GM21723 (cell line): ENCODE measurements around the gene SLC26A11.
"Not testable (repeated sequence)": the region's sequence is repeated elsewhere in the genome, so short reads cannot be mapped to it uniquely, and the experiment has no call there.

Source experiments
- ATAC-seq: cut with Tn5 transposase; IDR thresholded peaks from one replicate; pipeline ENCODE4 v1.9.1; 2021; ENCODE audit warnings: mild to moderate bottlenecking, moderate library complexity; ENCODE audit not compliant: unreplicated experiment

Gene SLC26A11

DNA sequence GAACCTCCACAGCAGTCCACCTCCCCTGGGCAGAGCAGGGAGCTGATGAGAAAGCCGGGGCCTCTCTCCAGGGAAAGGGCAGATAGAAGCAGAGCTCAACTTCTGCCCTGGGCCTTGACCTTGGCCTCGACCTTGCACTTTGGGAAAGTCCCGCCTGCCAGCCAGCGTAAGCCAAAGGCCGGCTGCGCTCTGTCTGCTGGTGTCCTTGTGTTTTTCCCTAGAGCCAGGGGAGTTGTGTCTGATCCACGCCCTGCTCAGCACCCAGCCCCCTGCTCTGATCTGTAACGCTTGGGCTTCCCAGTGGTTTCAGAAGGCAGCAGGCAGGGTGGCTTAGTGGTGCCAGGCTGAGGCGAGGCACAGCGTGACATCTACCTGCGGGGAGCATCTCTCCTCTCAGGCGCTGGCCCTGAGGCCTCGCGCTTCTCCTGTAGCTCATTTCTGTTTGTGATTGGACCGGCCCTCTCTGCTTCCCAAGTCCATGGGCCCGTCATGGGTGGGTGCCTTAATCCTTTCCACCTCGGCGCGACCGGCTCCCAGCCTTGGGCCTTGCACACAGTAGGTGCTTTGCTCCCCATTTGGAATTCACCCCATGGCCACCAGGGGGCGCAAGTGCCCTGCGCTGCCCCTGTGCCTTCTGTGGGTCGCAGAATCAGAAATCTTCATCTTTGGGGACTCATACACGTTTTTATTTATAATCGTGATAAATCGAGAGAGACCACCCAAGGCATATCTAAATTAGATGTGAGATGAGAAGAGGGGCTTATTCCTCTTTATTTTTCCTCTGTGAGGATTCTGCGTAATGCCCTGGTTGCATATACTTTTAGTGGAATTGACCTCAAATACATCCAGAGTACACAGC is 24.3 kb upstream of the SLC26A11 start:
- no peak for ATAC-seq

DNA sequence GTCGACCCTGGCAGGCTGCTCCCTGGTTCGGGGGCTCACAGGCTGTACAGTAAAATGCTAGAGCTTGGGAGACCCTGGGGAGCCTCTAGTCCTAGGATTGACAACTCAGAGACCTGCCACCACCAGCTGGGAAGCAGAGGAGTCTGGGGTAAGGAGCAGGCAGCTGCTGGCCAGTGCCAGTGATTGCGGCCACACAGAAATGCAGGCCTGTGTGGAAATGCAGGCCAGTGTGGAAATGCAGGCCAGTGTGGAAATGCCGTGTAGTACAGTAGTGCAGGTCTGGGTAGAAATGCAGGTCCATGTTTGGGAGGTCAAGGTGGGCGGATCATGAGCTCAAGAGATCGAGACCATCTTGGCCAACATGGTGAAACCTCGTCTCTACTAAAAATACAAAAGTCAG is 23.6 kb upstream of the SLC26A11 start:
- no peak for ATAC-seq

DNA sequence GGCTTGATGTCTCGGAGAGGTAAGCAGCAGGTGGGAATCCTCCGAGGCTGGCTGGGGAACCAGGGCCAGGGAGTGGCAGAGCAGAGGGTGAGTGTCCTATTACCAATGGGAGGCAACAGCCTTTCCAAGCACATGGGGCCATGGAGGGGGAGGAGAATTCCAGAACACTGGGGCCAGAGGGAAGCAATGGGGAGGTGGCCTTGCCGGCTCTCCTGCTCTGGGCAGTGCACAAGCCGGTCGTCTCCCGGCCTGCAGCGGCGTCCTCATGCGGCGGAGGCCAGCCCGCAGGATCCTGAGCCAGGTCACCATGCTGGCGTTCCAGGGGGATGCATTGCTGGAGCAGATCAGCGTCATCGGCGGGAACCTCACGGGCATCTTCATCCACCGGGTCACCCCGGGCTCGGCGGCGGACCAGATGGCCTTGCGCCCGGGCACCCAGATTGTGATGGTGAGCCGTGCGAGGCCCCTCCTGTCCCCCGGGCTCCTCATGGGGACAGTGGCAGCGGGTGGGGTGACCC is 22.0 kb upstream of the SLC26A11 start:
- ATAC-seq = no peak

DNA sequence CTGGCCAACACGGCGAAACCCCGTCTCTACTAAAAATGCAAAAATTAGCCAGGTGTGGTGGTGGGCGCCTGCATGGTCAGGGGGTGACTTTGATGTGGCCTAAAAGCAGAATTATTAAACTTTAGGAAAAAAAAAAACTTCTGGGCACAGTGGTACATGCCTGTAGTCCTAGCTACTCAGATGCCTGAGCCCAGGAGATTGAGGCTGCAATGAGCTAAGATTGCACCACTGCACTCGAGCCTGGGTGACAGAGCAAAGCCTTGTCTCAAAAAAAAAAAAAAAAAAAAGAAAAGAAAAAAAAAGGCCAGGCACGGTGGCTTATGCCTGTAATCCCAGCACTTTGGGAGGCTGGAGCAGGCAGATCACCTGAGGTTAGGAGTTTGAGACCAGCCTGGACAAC is 20.9 kb upstream of the SLC26A11 start:
- not testable (repeated sequence) for ATAC-seq

DNA sequence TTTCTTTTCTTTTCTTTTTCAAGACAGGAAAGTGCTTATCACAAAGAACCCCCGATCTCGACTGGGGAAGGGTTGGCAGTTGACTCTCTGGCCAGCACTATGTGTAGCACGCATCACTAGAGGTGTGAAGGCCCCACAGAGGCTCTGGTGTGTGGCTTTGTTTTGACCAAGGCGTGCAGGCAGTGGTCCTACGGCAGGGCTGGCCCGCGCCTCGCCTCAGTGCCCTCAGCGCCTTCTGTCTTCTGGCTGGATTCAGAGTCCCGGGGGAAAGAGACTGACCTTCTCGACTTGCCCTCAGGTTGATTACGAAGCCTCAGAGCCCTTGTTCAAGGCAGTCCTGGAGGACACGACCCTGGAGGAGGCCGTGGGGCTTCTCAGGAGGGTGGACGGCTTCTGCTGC is 18.8 kb upstream of the SLC26A11 start:
- ATAC-seq = no peak

DNA sequence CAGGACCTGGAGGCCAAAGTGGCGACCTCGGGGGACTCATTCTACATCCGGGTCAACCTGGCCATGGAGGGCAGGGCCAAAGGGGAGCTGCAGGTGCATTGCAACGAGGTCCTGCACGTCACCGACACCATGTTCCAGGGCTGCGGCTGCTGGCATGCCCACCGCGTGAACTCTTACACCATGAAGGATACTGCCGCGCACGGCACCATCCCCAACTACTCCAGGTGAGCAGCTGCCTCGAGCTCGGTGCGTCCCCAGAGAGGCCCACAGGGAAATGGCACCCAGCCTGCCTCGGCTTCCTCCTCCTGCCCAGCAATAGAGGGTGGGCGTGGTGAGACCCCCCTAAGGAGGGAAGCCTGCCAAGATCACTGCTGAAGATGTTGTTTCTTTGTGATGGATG is 18.0 kb upstream of the SLC26A11 start:
- no peak for ATAC-seq

DNA sequence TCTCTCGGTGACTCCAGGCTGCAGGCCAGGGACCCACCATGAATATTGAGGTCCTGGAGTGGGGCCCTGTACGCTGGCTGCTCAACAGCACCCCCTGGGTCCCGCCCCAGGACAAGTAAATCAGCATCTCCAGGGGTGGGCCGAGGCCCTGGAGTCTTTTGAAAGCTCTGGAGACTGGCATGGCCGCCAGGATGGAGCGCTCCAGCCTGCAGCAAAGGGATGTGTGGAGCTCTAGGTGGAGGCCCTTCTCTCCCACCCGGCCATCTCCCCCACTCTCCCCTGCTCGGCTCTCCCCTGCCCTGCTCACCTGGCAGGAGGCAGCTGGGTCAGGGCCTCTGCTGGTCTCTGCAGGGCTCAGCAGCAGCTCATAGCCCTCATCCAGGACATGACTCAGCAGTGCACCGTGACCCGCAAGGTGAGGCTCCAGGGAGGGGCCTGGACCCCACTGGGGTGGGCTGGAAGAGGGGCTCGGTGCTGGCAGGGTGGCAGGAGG is 16.7 kb upstream of the SLC26A11 start:
- ATAC-seq = no peak

DNA sequence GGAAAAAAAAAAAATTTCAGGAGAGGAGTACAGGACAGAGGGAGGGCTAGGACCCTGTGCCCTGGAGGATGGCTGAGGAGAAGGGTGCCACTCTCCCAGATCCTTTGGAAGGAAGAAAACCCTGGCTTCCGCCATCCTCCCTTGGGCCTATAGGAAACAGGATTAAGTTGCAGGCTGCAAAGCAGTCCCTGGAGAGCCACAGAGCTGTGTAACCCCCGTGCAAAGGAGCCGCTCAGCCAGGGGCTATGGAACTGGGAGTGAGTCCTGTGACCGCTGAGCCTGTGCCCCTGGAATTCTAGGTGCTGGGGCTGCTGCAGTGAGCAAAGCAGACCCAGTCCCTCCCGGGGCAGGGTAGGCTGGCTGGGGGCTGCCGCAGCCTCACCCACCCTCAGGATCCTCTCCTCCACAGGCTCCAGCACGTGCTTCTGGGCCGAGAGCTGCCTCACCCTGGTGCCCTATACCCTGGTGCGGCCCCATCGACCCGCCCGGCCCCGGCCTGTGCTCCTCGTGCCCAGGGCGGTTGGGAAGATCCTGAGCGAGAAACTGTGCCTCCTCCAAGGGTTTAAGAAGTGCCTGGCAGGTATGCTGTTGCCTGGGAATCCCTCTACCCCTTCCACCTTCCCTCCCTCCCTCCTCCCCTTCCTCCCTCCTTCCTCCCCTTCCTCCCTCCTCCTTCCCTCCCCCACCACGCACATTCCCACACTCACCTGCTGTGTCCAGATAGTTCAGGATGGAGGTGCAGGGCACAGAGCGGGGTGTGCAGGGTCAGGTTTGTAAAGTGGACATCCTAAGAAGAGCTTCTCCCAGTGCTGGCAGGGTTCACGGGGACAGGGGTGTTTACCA is 15.4 kb upstream of the SLC26A11 start:
- no peak for ATAC-seq

DNA sequence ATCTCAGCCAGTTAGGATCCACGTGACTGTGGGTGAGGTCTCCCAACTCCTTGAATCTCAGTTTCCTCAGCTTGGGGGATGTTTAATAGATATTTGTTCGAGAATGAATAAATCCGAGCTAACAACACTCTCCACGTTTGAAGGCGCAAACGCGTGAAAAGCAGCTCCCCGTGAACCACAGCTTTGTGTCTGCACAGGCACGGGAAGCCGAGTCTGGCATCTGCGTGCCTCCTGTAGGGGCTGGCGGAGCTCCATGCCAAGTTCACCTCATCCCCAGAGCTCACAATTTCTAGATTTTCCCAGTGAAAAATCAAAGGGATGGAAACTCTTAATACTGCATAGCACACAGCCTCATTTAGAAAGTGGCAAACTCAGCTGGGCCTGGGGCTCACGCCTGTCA is 14.4 kb upstream of the SLC26A11 start:
- ATAC-seq = no peak

DNA sequence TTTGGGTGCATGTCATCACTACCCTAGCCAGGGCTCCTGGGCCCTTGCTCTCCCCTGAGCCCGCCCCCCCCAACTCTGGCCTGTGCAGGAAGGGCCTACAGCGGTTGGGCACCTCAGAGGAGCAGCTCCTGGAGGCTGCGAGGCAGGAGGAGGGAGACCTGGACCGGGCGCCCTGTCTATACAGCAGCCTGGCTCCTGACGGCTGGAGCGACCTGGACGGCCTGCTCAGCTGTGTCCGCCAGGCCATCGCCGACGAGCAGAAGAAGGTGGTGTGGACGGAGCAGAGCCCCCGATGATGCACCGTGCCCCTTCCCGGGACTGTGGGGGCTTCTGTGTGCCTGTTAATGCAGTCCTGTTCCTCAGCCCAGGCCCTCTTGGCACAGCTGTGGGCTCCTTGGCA is 12.2 kb upstream of the SLC26A11 start:
- no peak for ATAC-seq

DNA sequence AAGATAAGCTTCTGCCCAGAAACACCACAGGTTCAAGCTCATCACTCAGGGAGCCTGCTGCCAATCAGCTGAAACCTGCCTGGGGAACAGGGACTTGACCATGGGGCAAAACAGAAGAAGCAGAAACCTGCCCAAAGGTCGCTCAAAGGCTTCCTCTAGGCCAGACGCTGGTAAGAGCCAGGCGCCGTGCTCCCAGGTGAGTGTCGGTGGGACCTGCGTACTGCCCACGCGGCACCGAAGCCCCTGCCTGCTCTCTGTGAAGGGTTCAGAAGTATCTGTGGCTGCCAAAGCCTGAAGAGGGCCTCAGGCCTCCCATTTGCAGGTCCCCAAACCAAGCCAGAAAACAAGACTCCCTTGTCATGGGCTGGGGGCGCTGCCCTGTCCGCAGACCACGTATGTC is 10.5 kb upstream of the SLC26A11 start:
- ATAC-seq = no peak

DNA sequence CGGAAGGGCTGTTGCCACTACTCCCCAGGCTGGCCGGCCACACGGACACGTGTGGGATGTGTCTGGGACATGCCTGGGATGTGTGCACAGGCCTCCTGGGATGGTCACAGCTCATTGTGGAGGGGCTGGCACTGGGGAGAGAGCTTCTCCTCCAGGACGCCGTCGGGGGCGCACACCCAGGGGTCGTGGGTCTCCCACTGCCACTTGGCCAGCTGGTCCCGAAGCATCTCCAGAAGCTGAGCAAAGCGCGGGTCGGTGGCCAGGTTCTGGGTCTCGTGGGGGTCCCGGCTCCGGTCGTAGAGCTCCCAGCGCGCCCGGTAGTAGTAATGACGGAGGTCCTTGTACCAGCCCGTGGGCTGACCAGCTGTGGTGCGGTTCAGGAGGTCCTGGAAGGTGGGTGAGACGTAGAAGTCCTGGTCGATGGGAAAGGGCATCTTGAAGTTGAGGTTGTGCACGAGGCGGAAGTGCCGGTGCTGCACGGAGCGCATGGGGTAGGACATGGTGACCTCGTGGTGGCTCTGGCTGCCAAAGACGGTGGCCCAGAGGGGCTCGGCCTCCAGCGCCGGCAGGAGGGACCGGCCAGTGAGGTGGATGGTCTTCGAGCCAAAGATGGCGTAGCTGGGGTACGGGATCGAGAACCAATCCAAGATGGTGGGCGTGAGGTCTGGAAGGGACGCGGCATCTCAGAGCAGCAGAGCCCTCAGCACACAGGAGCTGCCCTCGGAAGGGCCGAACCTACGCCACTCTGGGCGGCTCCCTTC is 9.7 kb upstream of the SLC26A11 start:
- no peak for ATAC-seq

DNA sequence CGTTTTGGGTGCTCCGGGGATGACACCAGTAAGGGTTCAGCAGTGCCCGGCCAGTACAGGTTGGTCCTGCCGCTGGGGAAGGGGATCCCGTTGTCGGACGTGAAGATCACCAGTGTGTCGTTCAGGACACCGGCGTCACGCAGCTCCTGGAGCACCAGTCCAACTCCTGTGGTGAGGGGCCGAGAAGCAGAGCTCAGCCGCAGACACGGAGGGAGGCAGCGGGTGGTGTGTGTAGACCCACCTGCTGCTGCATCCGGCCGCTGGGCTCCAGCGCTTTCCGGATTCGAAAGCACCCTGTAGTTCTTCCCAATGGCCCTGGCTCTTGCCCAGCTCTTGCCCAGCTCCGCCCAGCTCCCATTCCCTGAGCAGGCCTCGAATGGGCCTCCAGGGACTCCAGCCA is 8.1 kb upstream of the SLC26A11 start:
- no peak for ATAC-seq

DNA sequence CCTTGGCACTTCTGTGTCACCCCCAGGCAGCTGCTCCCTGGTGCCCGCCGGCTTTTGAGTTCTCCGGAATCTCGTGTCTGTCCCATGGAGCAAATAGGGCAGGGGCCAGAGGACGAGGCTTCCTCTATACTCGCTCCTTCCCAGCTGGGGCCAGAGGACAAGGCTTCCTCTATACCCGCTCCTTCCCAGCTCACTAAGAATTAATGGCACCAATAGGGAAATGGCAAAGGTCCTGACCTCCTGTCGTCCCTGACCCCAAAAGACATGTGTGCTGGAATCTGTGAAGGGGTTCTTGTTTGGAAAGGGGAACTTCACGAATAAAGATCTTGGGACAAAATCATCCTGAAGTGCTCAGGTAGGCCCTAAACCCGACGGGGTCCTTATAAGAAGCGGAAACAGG is 7.7 kb upstream of the SLC26A11 start:
- ATAC-seq = no peak

DNA sequence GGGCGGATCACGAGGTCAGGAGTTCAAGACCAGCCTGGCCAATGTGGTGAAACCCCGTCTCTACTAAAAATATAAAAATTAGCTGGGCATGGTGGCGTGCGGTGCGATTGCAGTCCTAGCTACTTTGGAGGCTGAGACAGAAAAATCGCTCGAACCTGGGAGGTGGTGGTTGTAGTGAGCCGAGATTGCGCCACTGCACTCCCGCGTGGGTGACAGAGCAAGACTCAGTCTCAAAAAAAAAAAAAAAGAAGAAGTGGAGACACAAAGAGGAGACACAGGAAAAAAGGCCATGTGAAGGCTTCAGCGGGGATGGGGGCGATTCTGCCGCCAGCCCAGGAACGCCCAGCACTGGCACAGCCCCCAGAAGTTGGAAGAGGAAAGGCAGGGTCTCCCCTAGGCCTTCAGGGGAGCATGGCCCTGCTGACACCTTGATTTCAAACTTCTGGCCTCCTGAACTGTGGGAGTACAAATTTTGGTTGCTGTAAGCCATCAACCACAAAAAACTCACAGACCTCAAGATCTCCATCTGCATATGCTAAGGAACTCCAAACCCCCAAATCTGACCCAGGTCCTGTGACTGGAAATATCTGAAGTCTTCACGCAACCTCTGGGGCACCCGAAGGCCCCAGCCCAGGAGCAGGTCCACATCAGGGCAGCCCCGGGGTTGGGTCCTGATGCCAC is 7.1 kb upstream of the SLC26A11 start:
- ATAC-seq = no peak

DNA sequence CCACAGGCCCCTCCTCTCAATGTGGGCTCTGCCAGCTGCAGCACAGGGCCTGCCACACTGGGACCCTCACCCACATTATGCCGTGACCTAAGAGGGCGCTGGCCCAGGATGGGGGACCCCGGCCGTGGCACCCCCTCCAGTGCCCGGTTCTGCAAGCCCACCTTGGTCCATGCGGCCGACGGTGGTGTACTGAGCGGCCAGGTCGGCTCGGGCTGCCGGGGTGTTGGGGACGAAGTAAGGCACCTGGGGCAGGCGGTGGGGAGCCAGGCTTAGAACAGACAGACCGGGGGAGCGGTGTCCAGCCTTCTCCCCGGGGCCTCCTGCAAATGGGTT is 6.6 kb upstream of the SLC26A11 start:
- no peak for ATAC-seq

DNA sequence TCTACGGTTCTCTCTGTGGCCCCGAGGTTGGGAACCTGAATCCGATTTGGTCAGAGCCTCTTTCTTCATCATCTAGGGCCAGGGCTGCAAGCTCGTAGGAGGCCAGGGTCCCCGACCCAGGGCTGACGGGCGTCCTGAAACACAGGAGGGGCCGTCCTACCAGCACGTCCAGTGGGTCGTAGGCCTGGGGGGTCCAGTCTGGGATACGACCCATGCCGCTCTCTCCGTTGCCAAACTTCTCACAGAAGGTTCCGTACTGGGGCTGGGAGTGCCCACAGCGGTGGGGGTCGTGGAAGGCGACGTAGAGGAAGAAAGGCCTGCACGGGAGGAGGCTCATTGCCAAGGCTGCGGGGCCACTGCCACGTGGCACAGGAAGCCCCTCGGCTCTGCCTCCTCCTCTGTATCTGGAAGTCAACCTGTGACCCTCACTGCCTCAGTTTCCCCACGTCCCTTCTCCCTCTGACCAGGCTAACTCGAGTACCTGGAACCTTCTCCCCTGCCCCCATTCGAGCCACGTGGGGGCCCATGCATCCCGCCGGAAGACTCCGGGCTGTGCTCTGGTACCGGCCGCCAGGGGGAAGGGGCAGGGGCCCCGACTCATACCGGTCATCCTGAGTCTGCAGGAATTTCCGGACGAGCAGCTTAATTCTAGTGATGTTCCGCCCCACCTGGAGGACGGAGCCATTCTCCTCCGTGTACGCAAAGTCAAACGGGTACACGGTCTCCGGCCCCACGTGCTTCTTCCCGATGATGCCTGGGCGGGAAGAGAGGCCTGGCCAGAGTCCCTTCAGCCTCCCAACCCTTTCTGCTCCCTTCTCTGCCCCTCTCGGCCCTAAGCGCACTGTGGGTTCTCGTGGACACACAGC is 6.0 kb upstream of the SLC26A11 start:
- ATAC-seq = no peak

DNA sequence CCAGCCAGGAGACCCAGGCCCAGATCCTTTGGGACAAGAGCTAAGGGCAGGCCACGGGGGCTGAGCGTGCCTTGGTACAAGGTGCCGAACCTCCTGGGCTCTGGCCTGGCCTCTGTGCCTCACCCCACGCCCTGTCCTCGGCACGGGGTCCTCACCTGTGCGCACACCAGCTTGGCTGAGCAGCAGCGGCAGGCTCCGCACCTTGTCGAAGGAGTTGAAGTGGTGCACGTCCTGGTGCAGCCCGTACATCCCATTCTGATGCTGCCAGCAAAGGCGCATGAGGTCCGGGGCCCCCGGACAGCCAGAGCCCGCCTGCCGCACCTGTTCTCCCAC is 5.4 kb upstream of the SLC26A11 start:
- ATAC-seq = no peak

DNA sequence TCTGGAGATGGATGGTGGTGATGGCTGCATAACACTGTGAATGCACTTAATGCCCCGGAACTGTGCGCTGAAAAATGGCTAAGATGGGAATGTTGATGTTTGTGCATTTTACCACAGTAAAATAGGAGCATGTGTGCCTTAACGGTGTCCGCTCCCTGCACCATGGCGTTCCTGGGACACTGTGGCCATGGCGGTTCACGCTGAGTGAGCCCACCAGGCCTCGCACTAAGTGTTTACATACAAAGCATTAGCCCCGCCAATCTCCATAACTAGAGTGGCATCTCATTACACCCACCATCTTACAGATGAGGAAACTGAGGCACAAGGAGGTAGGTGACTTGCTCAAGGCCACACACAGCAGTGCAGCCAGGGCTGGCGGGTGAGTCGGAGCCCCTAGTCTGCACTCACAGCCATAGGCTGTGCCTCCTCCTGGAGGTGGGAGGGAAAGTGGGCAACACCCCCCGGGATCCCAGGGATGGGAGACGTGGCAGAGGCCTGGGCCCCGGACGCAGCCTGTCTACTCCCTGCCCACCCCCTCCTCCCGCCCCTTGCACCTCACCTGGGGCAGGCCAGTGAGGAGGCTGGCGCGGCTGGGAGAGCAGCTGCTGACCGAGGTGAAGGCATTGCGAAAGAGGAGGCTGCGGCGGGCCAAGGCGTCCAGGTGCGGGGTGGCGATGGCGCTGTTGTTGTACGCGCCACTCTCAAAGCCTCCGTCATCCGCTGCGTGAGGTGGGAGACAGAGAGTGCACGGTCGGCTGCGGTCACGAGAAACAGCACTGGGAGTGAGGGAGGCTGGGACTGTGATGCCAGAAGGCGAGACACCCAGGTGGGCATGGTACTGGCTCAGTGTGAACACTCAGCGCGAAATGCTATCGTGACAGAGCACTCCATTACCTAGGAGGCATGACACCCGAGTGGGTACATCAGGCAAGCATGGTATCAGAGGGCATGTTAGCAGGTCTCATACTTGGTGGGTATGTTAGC is 3.5 kb upstream of the SLC26A11 start:
- ATAC-seq = no peak
